NCI-H748 (cell line): ENCODE measurements around the gene STXBP5.

Experiments
- DNase-seq: peaks from one replicate; lab custom pipeline; 2025; ENCODE audit not compliant: unreplicated experiment; lab: John Stamatoyannopoulos, UW

The STXBP5 gene

DNA sequence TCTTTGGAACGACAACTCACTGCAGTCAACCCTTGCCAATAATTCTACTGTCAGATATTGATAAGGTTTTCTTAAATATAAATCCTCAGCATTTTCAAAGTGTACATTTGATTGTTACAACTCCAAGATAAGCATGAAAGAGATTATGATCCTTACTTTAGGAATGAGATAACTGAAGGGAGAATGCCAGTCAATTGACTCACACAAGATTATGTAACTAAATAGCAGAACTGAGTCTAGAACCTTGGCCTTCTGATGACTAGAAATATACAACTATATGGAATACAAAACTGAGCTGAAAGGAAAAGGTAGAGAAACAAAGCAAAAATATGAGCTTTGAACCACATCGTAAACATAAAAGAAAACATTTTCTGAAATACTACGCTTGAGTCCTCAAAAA is 26.9 kb upstream of the STXBP5 start:
- no peak for DNase-seq

DNA sequence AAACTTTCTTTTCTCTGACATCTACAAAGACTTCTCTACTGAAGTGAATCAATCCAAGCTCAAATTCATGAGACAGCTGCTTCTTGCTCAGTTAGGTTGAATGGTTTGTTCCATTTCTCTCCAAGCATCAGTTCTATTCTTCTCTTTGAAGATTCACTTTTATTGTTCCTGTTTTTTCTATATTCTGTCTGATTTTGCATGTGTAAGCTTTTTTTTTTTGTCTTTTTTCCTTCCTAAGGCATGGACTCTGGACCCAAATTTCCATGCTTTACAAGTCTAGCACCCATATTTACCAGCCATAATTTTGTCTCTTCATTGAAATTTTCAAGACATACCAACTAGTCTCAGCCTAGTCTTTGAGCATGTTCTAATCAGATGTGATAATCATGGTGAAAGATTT is 25.9 kb upstream of the STXBP5 start:
- DNase-seq = no peak

DNA sequence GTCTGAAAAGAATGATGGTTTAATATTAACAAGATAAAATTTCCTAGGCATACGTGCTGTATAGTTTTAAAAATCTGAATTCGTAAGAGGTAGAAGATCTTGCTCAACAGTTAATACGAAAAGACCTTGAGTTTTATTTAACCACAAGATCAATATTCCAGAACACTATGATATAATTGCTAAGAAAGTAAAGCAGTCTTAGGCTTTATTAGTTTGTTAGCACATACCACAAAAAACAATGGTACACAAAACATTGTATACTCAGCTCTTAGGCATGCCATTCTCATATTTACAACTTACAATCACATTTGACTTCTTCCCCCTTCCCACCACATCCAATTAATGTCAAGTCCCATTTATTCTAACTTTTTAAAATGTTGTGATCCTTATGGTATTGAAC is 24.4 kb upstream of the STXBP5 start:
- DNase-seq = no peak

DNA sequence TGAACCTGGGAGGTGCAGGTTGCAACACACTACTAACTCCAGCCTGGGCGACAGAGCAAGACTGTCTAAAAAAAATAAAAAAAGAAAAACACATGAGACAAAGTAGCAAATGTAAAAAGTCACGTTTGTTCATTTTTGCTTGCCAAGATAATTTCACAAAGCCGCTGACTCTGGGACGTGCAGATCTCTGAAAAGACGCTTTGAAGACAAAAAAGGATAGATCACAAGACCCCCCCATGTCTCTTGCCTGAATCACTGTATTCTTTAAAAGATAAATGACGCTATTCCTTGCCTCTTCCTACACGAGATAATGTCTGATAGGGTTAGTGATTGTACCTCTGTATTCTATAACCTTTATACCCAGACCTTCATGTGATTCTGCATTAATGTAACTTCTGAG is 23.3 kb upstream of the STXBP5 start:
- no peak for DNase-seq

DNA sequence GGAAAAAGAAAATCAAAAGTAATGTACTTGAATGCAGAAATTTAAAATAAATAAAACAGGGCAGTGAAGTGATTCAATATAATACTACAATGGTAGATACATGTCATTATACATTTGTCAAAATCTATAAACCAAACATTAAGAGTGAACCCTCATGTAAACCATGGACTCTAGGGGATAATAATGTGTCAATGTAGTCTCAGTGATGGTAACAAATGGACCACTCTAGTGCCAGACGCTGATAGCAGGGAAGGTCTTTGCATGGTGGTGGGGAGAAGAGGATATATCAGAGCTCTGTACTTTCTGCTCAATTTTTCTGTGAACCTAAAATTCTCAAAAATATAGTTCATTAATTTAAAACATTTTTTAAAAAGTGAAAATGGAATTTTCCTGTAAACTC is 19.8 kb upstream of the STXBP5 start:
- DNase-seq = no peak

DNA sequence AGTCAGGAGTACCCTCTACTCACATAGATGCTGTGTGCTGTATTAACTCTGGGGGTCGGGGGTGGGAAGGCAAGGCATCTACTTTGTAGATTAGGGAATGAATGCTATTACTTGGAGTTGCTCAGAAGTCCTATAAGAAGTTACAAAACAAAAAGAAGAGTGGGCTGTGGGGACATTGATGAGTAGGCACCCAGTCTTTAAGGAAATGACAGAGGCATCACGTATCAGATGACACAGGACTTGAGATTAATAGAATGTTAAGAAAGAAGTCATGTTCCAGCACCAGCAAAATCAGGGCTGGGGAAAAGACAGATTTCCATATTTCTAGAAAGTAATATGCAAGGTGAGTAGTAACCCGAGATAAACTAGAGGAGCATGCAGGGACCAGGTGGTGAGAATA is 19.0 kb upstream of the STXBP5 start:
- no peak for DNase-seq

DNA sequence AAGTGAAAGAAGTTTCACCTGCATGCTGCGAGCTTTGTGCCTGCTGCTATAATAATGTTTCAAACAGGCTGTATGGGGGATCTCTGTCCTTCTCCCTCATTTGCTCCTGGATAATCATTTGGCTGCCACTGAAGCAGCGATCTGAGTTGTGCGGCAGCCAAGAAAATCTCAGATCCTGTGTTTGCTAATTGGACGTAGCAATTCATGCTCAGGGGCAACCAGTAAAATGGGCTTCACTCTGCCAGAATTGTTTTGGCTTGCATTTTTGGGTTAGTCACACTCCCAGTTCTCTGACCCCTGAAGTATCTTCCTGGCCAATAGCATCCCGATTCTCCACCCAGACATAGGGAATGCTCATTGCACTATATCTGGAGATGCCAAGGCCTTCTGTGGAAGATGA is 13.7 kb upstream of the STXBP5 start:
- DNase-seq = no peak

DNA sequence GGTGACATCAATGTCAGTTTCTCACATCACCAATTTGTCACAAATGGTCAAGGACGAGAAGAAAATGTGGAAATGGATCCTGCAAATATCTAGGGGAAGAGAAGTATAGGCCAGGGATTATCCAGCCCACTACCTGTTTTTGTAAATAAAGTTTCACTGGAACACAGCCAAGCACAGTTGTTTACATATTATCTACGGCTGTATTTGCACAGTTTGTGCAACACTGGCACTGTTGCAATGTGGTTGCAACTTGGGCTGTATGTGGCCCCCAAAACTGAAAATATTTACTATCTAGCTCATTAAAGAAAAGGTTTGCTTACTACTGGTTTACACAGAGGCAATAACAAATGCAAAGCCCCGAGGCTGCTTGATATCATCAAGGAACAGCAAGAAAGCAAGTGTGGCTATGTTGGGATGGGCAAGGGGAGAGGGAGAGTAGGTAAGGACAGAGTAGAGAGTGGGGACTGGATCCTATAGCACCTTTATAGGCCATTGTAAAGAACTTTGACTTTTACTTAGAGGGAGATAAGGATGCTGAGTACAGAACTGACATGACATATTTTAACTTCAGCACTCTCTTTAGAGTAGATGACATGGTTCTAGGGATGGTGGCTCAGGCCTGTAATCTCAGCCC is 11.8 kb upstream of the STXBP5 start:
- peak; percentile 64 for DNase-seq

DNA sequence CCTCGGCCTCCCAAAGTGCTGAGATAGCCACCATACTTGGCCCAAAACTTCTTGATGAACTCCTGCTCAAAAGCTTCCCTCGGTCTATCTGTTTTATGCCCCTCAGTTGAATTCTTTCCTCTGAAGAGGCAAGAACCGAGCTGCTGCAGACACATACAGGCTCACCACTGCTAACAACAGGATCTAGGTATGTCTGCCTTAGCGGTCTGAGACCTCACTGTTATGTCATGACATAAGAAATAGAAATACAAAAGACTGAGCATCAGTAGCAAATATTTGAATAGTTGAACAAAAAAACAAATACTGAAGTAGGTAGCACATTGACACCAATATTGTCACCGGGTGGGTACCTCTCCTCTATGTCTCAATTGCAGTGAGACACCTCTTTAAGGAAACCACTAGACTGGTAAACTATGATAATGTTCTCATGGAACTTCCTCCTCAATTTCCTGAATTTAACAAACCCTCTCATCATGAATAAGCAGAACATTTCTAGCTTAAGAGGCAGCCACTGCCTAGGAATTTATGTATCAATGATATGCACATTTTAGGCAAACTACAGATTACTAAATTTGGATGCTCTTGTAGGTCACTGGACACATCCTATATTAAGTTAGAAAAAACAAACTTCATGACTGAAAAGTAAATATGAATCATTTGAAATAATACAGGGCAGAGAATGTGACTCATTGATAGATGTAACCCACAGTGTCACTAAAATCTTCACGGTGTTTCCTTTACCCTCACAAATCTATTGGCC is 9.4 kb upstream of the STXBP5 start:
- DNase-seq = no peak

DNA sequence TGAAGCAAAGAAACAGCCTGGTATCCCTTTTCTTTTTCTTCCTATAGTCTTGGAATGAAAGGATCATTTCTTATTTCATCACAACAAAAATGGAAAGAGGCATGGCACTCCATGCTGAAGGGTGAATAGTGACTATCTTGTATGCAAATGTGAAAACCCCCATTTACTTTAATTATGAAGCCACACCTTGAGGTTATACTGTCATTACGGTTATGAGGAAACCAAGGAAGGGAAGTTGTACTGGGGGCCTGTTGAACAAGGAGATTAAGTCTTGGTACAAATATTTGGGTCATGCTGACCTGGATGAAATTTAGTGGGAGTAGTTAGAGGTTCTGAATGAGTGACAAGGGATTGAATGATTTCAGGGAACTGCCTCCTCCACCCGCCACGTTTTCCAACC is 8.7 kb upstream of the STXBP5 start:
- DNase-seq = no peak

DNA sequence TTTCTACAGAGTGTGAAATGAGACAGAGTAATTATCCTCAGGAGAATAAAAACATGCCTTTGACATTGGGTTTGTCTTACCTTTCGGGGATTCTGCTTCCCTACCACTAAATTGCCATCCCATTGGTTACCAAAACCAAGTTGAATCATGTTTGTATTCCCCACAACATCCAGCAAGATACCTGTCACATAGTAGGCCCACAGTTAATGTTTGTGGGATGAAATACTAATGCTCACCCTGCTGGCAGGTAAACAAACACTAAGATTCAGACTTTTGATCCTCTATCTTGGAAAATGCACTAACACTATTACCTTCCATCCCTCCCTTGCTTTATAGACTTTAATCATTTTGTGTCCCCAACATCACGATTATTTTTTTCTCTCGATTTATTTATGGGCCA is 8.2 kb upstream of the STXBP5 start:
- DNase-seq = no peak

DNA sequence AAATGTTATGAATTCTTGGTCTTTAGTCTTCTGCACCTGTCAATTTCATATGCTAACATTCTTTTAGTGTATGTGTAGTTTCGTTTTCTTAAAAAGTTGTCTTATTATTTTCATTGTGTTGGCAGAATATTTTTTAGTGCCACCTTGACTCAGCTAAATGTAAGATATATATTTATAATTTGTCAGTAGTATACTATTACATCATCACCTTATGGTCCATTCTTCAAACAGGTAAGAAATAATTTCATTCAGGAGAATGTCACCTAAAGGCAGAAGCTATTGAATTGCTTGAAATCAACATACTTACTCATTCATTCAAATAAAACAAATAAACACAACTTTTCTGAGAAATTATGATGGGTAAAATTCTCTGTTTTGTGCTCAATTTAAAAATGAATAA is 3.5 kb upstream of the STXBP5 start:
- DNase-seq = no peak

DNA sequence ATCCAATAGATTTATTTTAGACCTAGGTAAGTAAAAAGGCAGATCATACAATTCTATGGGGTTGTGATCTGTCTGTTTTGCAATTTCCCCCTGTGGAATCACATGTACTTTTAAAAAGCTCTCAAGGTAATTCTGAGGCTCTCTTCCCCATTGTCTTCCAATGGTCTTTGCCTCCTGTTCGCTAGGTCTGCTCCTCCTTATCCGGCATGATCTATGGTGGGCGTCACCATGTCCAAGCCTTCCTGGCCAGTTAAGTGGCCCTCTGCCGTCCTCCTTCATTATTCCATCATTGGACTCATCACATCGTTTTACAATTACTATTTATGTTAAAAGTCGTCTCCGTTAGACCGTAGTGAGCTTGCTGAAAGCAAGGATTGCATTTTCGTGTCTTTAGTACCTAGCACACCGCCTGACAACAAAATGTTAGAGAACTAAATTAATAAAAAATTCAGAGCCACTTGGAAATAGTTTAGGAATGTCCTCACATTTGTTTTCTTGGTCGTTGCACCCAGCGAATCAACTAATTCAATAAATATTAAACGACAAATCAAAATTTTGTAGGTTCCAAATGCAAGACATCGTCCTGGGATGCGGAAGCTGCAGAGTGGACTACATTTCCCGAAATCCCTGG is 2.2 kb upstream of the STXBP5 start:
- DNase-seq = peak; percentile 89

DNA sequence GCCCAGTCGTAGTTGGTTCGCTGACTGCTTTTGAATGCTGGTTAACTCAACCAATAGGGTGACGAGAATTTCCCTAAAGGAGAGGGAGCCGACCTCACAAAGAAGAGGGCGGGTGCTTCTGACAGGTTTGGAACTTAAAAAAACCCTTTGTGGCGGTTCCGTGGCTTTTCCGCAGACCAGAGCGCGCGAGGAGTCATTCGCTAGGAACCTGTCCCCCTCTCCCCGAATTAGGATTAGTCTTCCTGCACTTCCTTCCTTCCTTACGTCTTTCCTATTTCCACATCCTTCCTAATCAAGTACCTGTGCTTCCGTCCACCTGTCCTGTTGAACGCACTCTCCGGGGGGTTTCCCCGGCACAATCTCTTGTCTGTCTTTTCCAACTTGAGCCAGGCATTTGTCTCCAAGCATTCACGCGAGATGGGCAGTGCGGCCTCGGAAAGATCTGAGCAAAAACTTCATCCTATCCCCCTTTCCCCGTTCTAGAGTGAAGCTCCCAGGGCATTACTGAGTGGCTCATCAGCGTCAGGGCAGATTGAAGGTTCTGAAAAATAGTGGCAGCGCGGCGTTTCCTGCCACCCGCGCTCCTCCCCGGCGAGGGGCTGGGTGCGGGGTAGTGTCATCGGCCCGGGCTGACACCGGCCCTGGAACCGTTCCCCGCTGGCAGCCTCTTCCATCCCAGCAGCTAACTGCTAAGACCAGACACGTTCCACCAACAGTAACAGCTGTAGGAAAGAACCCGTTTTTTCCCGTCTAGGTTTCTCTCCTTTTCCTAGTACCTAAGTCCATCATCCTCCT is 1.5 kb upstream of the STXBP5 start:
- DNase-seq = peak; percentile 98

DNA sequence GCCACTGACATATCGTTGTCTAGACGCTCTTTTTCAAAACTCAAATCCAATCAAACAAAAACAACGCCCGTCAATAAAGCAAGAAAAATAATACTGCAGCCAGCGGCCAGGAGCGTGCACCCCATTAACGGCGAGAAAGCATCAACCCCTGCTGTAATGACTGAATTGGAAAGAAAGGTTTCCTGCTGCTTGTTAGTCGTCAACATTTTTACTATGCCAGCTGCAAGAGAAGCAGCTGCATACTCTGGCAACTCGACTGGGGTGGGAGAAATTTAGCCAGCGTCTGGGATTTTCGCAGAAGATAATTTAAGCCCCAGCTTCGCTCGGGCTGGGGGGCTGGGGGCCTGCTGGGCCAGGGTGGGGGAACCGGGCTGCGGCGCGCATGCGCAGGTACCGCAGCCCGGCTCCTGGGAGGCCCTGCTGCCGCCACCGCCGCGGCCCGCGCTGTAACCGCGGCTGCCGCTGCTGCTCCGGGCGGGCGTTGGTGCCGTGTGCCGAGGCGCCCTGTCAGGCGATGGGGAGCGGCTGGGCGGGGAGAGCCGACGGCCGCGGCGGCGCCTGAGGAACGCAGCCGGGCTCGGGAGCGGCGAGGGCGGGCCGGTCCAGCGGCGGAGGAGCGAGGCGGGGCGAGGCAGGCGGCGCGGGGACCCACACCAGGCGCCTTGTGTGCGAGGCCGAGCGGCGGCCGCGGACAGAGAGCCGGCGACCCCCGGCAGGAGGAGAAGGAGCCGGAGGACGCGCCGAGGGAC is 732 bp upstream of the STXBP5 start:
- peak; percentile 84 for DNase-seq

DNA sequence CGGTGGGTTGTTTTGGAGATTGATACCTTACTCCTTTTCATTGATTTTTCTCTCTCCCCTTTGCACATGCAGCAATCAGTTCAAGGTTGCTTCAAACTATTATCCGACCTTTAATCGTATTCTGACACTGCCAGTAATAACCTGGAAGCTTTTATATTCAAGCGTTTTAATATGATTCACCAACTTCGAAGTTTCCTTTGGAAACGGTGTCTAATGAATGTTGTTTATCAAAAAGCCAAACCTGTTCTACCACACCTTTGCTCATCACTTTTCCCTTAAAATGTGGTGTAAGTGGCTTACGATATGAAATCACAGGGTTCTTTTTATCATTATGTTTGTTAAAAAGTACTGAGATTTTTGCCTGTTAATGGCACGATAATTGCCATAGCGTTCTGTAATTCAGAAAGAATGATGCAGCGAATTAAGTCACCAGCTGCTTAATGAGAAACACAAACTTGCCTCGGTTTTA is 660 bp downstream of the STXBP5 start:
- DNase-seq = peak; percentile 38

DNA sequence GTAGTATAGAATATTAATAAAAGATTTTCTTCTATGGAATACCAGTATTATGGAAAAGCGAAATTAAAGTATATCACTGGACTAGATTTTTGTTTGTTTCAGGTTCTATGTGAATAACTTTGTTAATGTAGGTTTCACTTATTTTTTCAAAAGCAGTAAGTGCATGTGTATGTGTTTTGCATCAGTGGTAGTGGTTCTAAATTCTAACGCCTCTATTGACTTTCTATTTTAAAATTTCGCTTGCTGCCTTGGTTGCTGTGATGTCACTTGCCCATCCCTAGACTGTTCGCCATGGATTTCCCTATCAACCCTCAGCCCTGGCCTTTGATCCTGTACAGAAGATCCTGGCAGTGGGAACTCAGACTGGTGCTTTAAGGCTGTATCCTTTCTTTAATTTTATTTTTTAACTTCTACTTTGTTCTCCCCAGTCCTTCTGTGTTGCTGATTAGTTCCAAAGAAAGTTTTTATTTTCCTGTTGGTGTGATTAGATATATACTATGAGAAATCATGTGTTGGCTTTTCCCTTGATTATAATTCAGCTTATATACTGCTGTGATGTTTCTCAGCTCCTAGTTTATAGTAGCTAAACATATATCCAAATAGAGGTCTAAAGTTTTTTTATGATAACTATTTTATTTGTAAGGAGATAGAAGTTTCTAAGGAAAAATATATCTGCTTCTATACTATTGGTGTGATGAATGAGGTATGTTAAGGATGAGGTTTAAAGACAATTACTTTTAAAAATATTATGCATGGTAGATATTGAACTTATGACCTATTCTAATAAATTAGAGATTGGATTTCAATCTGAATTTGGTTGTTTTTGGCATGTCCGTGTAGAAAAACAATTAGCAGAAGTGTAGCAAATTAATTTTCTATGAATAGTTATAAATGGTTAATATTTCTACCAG is 1.7 kb downstream of the STXBP5 start:
- peak; percentile 67 for DNase-seq

DNA sequence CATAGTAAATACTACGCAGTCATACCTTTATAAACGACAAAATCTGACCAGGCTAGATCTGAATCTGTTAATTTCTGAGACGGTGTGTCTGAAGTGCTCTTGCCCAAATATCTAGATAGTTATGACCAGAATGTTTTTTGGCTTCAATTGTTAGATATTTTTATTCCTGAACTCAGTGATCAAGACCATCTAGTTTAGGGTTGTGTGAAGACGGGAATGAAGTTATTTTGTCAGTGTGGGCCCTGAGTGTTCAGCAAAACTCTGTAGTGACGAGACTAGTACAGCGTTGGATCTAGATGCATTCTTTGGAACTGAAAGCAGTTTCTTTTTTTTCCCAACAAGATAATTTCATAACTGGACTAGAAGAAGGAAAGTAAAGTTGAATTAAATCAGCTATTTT is 3.1 kb downstream of the STXBP5 start:
- no peak for DNase-seq

DNA sequence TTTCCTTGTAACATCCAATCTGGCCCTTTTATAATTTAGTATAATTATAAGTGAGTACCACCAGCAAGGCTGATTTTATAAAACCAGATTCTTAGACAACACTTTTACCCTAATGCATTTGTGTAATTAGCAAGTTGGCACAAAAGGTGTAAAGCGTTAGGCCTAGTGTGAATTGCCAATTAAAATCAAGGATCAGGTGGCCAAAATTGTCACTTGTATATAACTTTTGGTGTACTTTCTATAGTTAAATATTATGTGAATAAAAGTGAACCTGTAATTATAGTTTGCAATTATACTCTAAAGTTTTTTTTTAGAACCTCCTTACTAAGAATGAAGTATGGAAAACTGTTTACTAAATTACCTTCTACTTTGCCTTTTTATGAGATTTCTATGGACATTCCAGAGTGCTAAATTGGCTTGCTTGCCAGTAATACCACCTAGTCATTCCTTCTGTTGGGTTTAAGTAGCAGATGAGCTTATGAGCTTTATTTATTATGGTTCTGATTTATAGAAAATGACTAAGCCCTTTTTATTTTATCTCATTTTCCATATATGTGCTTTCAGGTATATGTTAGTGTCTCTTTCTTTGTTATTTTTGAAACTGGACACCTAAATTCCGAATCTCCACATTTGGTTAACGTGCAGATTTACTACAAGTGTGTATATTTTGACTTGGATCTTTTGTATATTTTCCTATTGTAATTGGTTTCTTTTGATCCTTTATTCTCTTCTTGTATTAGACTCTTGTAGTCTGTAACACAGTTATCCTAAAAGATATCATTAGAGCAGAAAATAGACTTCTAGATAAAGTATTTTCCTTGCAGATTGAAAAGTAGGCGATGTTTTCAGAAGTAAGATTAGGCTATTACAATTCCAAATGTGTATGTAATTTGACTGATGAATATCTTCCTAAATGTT is 3.9 kb downstream of the STXBP5 start:
- peak; percentile 13 for DNase-seq
